Fibroblast of skin of abdomen (primary cell): ENCODE data around the gene TIMM10.
A peak's percentile ranks its signal among the peaks of the same experiment; 100 is the strongest.

Experiments
- DNase-seq: peaks from one replicate; pipeline ENCODE4 v3.0.0-alpha.2; 2013

Gene TIMM10

DNA sequence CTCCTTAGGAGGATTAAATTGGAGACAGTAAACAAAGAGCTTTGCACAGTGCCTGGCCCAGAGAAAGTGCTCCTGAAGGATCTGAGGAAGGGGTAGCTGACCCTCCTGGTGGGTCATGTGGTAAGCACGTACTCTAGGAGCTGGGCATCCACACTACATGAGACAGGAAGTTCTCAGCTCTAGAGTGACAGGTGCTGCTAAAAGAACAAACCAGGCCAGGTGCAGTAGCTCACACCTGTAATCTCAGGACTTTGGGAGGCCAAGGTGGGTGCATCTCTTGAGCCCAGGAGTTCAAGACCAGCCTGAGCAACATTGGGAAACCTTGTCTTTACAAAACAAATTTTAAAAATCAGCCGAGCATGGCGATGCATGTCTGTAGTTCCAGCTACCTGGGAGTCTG lies 28.2 kb downstream of the TIMM10 start:
- DNase-seq: no peak

DNA sequence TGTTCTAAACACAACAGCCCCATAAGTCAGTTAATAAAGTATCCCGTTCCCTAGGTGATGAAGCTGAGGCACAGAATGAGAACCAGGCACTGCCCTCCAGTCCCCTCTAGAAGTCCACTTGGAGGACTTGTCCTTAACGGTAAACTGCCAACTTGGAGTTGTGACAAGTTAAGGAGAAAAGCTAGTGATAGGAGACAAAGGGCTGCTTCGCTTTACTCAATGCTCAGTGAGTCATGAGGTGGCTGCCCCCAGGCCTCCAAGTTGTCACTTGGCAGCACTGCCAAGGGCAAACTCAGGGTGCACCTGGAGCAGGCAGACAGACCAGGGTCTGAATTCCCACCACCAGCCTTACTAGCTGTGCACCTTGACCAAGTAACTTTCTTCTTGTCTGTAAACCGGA lies 28.6 kb downstream of the TIMM10 start:
- no peak for DNase-seq

DNA sequence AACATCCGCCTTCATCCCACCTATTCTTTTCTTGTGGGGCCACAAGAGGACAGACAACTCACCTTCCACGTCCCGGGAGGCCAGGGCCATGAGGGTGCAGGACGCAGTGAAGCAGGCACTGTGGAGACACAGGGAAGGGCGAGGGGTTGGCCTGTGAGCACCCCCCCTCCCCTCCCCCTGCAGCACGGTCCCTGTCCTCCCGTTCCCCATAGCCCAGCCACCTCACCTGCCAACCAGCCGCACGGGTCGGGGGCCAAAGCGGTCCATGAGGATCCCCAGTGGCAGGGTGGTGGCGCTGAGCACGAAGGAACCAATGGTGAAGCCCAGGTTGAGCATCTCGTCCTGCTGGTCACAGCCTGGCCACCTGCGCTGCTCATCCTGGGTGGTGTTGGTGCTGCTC lies 29.6 kb downstream of the TIMM10 start:
- no peak for DNase-seq

DNA sequence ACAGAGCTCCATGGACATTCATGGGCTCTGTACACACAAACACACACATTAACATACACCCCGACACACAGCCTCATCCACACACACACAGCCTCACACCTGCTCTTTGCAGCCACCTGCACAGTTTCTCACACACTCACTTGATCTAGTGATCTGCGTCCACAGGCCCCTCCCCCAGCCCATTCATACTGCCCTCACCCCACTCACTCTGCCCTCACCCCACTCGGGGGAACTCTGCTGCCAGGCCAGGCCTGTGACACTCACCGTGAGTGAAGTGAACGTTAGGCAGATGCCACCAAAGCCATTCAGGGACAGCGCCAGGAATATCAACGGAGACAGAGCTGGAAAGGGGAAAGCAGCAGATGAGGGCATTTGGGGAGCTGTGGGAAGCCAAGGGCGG lies 30.0 kb downstream of the TIMM10 start:
- DNase-seq: no peak

DNA sequence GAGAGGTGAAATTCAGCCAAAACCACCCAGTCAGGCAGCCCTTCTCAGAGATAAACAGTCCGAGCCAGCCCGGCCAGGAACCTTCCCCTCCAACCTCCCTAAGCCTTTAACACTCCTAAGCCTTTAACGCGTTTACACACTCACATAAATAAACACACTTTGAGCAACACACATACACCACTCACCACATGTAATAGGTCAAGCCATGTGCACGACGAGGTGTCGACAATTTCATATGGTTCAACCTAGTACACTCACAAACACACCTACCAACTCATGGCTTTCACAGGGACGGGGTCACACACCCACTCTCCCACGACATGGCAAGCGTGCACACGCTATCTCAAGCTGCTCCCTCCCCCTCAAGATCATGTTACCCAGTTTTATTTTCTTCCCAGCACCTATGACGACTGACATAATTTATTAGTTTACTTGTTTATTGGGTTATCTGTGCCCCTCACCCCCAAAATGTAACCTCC lies 30.5 kb downstream of the TIMM10 start:
- no peak for DNase-seq

DNA sequence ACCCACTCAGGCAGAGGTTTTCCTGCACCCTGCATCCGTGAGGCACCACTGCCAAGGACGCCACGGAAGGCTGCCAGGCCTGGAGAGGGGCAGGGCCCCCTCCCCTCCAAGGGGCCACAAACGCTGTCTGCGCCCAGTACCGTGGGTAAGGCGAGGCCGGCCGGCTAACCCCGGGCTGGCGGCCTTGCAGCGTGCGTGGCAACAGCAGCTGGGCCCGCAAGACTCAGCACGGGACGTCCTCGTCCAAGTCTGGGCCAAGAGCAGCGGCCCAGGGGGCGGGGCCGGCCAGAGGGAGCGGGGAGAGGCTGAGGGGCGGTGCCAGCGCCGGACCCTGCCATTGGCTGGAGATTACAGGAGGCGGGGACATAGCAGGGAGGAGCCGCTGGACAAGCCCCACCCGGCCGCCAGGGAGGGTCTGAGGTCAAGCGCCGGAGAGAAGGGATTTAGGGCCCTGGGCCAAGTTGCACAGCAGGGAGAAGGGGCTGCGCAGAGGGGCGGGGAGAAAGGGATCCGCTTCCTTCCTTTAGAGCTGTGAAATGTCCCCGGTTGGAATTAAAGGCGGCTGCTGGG lies 31.1 kb downstream of the TIMM10 start:
- DNase-seq: peak; percentile 85

DNA sequence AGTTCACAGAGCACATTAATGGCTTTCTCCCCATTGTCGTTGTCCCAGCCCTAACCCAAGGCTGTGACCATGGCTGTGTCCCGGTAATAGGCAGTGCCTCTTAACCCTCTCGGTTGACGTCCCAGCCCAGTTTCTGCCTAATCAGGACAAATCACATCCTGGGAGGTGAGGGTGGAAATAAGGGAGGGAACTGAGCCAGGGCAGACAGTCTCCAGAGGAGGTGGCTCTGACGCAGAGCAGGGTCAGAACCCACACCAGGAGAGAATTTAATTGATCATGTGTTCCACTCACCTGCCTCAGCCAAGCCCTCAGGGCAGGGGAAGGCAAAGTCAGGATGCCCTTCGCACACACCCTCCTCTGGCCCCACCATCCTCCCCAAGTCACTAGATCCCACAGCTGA lies 32.0 kb downstream of the TIMM10 start:
- DNase-seq: no peak

DNA sequence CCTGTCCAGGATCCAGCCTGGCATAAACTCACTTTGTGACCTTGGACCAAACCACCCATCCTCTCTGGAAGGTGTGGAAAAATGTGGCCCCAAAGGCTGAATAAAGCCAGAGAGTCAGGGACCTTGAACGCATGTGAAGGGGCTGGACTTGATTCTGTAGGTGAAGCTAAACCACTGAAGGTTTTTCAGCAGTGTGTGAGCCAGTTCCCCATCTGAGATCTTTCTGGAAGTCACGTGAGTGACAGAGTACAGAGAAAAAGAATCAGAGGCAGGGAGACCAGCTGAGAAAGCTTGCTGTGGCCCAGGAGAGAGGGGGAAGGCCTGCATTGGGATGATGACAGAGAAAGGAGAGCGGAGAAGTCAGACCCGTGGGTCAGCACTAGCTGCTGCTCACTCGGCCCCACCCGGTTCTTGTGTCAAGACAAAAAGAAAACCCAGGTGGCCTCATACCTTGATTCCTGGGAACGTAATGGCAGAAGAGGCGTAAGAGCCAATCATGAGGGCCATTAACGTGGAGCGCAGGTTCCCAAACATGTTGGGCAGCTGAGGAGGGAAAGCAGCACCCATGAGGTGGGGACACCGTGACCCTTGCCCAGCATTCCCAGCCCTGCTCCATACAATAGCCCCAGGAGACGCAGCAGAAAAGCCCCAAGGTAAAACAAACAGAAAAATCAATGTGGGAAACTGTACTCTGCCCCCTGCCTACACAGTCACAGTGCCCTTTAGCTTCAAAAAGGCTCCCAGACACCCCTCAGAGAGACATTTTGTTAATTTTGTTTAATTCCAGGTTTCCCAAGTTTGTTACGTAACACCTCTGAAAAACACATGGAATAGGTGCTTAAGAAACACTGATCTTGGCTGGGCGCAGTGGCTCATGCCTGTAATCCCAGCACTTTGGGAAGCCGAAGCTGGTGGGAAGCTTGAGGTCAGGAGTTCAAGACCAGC lies 33.0 kb downstream of the TIMM10 start:
- no peak for DNase-seq

DNA sequence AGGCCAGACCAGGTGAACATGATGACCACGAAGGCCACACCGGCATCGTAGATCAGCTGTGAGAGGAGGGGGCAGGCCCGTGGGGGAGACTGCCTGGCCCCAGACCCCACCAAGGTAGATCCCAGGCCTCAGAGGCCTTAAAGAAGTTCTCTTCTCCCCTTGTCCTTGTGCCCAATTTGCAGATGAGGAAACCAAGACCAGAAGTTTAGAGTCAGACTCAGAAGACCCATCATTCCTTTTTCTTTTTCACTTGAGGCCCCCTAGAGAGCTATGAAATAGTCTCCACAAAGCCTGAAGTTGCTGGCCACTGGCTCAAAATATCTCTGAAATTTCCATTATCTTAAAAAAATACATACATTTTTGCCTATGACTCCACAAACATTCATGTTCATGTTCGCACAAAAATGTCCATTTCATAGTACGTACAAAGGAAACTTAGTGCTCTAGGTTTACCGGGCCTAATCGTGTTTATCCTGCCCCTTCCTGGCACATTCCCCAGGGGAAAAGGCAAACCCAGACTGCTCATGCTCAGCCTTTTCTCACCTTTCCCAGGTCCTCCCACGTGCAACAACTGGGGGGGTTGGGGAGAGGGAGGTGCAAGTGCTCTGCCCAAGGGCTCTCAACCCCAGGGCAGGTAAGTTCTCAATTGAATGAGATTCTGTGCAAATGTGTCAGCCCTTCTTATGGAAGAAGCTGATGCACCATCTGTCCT lies 34.3 kb downstream of the TIMM10 start:
- no peak for DNase-seq

DNA sequence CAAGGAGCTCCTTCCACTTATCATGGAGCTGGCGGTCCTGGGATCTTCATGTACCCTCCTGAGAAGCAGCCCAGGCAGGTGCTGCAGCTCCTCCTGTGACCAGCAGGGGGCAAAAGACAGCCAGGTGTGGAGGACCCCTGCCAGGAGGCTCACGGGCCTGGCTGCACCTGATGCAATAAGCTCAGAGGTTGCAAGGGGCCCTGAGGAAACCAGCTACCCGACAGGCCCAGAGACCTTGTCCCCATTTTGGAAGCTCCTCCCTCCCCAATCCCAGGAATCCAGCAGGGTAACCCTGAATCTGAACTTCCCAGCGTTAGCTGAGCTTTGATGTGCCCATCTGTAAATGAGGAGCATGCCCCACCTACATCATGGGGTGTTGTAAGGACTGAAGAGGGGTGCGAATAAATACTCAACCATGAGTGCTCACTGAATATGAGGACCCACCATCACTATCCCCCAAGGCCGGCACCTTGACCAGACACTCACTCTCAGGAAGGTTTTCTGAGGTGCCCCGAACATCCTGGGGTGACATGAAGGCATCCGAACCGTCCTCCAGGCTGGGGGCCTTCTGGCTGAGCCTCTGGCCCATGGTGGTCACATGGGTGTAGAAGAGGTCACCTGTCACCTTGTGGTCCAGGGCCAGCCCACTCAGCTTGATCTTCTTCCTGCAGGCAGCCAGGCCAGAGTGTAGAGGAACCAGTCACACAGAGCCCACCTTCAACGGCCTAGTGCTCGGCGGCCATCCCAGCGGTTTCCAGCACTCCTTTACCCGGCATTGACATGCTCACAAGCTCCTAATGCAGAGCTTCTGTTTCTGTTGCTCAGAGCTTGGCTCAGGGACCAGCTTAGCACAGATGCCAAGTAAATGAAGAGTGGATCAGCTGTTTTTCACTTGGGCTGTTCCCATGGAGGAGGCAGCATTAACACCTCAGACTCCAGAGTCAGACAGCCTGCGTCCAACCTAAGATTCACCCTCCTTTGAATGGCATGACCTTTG lies 36.7 kb downstream of the TIMM10 start:
- peak; percentile 13 for DNase-seq

DNA sequence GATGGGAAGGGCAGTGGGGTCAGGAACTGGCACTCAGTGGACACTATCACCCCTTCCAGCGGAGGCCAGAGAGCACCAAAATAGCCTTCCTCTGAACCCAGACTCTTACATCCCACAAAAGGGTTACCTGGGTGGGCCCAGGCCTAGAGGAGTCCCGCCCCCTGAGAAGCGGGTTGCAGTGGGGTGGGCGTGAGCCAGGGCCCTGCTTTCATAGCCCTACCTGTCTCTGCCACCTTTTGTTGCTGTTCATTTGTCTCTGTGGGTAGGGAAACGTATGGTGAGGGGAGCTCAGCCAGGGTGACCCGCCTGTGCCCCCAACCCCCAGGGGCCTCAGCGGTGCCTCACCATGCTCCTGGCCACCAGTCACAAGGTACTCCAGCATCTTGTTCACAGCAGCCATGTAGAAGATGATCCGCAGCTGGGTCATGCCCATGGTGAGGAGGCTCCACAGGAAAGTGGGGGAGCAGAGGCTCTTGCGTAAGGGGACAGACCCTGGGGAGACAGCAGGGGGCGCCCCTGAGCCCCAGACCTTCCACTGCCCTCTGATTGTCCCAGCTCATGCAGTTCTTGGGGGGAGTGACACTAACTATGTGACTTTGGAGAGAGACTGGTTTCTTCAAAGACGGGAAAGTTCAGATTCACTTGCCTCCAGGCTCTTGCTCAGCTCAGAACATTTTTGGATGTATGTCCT lies 39.0 kb downstream of the TIMM10 start:
- peak; percentile 20 for DNase-seq

DNA sequence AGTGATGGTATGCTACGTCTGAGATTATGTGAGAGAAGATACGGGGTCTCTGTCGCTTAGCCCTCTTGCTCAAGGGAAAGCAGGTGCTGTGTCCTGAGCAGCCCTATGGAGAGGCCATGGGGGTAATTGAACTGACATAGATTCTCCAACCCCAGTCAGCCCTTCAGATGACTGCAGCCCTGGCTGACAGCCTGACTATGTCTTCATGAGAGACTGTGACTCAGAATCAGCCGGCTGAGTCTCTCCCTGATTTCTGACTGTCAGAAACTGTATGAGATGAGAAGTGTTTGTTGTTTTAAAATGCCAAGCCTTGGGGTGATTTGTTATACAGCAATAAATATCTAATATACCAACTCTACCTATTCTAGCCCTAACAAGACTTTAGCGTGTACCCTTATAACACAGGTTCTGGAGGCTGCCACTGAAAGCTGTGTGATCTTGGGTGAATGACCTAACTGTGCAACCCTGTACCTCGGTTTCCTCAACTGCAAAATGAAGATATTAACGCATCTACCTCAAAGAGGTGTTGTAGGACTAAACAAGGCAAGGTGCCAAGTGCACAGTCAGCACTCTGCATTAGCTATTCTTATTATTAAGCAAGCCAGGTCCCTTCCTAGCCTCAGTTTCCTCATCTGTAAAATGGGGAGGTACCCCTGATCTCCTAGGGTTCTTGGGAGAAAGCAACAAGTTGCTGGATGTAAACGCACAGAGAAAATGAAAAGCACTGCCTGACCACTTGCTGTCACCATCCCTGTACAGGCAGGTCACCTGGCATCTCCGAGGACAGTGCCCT lies 39.9 kb downstream of the TIMM10 start:
- DNase-seq: no peak

DNA sequence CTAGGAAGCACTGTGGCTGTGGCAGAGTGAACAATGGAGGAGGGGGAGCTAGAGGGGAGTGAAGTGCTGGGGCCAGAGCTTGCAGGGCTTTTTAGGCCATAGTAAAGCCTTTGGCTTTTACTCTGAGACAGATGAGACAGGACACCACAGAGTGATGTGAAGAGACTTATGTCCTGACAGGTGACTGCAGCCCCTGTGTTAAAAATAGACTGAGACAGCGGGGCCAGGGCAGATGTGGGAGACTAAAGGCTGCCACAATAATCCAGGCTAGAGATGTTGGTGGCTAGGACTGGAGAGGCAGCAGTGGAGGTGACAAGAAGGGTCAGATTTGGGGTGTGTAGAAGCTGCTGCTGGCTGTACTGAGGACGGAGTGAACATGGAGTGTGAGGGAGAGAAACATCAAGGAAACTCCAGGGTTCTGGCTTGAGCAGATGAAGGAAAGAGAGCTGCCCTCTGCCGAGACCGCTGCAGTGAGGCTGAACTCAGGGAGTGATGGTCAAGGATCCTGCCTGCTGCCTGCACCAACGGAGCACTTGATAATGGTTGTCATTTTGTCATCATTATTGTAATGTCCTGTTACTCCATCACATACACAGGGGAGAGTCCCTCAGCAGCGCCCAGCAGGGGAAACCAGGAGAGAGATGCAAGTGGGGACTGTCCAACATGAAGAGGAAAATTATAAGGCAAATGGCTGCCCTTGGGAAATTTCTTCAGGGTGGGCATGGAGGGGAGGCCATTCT lies 42.5 kb downstream of the TIMM10 start:
- no peak for DNase-seq

DNA sequence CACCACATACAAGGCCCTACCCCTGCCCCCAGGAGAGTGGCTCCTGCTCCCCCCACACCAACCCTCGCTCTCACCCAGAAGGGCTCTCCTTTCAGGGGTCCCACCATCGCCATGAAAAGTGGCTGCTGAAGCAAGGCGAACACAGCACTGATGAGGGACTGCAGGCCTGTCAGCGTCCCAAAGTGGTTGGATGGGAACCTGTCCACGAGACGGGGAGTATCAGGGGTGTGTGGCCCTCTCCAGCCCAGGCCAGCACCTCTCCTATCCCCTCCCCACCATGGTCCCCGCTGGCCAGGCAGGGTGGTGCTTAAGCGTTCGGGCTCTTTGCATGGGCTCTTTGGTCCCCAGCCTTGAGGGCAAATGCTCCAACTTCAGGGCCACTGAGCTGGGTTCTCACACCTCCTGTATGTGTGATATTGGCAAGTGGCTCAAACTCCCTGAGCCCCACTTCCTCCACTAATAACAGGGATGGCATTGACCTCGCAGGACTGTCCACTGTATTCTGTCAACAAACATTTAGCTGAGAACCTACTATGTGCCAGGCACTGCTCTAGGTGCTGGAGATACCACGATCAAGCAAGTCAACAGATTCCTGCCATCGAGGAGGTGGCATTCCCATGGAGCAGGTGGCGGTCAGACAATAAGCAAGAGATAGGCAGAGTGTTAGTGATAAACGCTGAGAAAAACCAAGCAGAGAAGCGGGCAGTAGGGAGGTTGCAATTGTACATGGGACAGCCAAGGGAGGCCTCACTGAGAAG lies 43.4 kb downstream of the TIMM10 start:
- DNase-seq: no peak

DNA sequence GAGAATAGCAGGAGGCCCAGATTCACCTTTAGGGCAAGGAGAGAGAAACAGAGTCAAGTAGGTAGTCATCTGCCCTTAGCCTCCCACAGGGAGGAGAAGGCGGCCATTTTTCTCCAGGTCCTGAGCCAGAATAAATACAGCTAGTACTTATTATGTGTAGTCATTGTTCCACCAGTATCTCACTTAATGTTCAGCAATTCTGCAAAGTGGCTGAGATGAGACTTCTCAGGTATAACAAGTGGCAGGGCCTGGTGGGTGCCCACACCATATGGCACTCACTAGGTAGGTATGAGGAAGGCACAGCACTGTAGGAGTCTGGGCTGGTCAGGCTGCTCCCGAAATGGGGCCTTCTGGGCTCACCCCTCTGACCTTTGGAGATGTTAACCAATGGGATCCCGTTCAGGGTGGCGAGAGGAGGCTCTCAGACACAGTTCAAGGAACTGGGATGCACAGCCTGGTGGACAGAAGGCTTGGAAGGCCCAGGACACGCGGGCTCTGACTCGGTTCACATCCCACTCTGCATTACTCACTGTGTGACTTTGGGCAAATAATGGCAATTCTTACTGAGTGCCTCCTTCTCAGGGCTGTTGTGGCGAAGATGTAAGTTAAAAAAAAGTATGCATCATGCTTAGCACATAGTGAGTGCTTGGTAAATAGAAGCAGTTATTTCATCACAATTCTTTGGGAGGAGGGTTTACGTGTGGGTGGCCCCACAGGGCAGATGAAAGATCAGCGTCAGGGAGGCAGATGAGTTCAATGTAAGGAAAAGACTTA lies 45.1 kb downstream of the TIMM10 start:
- peak; percentile 21 for DNase-seq

DNA sequence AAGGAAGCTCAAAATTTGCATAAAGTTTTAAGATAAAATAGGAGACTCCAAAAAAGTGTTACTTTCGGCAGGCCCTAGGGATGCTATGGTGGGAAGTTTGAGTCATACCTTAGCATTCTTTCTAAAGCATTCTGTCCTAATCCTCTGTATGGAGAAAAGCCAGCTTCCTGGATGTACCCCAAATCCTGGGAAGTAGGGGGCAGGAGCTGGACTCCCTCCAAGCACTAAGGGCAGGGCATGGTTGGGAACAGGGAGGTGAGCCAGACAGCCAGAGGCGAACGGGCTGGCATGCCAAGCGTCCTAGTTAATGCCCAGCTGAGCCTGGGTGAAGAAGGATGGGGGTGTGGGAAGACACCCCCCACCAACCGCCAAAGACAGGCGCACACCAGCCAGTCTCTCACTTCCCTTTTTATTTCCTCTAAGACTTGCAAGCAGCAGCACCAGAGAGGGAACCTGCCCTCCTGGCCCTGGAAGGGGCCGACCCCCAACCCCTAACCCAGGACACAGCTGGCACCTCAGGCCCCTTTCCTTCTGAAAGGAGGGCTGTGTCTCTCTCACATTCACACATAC lies 46.3 kb downstream of the TIMM10 start:
- no peak for DNase-seq

DNA sequence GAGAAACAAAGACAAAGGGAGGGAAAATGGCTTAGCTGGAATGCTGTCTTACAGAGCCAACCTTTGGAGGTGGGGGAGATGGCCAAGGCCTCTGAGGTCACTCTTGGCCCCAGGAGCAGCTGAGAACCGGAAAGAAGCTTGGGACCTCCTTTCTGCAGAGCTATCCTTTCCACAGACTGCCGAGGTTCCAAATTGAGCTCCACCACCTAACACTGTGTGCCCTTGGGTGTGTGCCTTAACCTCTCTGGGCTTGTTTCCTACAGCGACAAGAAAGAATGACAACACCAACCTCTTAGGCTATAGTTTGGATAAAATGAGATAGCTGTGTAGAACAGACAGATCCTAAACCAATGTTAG lies 47.0 kb downstream of the TIMM10 start:
- no peak for DNase-seq
